Measurements from ENCODE around the gene CXCL12. TPM values are rescaled to one million over a fixed set of nuclear protein-coding genes. Genes with fewer than 3 reads are reported as not detected.

CXCL12 gene
- total RNA-seq (2021; ENCODE audit: unreplicated experiment): 0.82 TPM
- polyA plus RNA-seq (2012; ENCODE audit: insufficient read length): 0.78 TPM
- not detected for Bru-seq, nascent RNA
- BruChase-seq, experiment 1, labeled RNA remaining after a 2-hour chase: percentile 12 among the genes with signal in this experiment
- BruChase-seq, experiment 2, labeled RNA remaining after a 6-hour chase: percentile 10 among the genes with signal in this experiment
- long read RNA-seq, partial matches to known transcripts: 0 of 1 reads
- long read RNA-seq, other reads (novel, unspliced or antisense): 1 of 1 reads

GRCh38 chr10:44385026-44385695 lies at the start of gene CXCL12:
Gene CXCL12 (minus strand): TSS chr10:44385097. CDS start chr10:44385005, 92 bp downstream.
- H3K27ac ChIP-seq (ENCODE audit: low read length): no peak within 1 kb of the TSS
- BruUV-seq (replicated peaks): no TSS peak
- DNase-seq (ENCODE audit: low read depth, low spot score): no peak
- POLR2A ChIA-PET: interaction anchor here (0.7 kb wide), 1 partner anchor 348 kb away, joined by 6 read pairs; no protein-coding TSS in a partner anchor
- no peak for TF ChIP-seq POLR2AphosphoS5 (IDR thresholded peaks at IDR 0.05; ENCODE audit: low read depth, low read length)
- no peak for TF ChIP-seq SIN3A (IDR thresholded peaks at IDR 0.05; ENCODE audit: borderline replicate concordance, insufficient read depth, low read depth, low read length)
- no peak for TF ChIP-seq TCF7L2 (IDR thresholded peaks at IDR 0.05; ENCODE audit: low read depth, low read length)
- no peak for TF ChIP-seq REST (IDR thresholded peaks at IDR 0.05; ENCODE audit: insufficient read depth in 1 of 2, low read depth in 2 of 2, low read length in 1 of 2)
- no peak for TF ChIP-seq CTCF (IDR thresholded peaks at IDR 0.05)
- H3K36me3 ChIP-seq (ENCODE audit: control insufficient read depth, insufficient read depth, low read length): no peaks in the 10 kb centered on the region
- CTCF ChIA-PET: interaction anchor here (0.5 to 2.0 kb wide), 2 partner anchors 696 to 697 kb away, joined by 4 to 6 read pairs; no protein-coding TSS in a partner anchor
- in situ Hi-C loops (cut with HindIII; ENCODE audit: low pct_unique_long_range_greater_than_20kb, low sequenced_read_pairs) (no loop called here), intact Hi-C loops (cut with micrococcal nuclease; ENCODE audit: unreplicated experiment) (loop anchor here (1.0 to 10.0 kb wide), 3 partner anchors 70 to 714 kb away; no protein-coding TSS in a partner anchor)
- H3K4me3 ChIP-seq (ENCODE audit: low read depth in 2 of 2, low read length in 2 of 2): peak within 1 kb of the TSS; percentile 25 to 30
- peak; percentile 31 for ATAC-seq
- H3K9me3 ChIP-seq (ENCODE audit: control insufficient read depth, insufficient read depth, low read depth, low read length): no peaks in the 10 kb centered on the region
- H3K27me3 ChIP-seq (ENCODE audit: control insufficient read depth, insufficient read depth, low read length): peaks cover 26% of the 10 kb centered on the region
- no peaks in the 10 kb centered on the region for H3K4me1 ChIP-seq (ENCODE audit: control insufficient read depth, insufficient read depth, low read length)

GRCh38 chr10:44427479-44427878 lies 42.6 kb upstream of the CXCL12 start:
- ChIA-PET CTCF (no interaction called here), POLR2A (no interaction called here)
- TF ChIP-seq CTCF (IDR thresholded peaks at IDR 0.05) (no peak), REST (IDR thresholded peaks at IDR 0.05; ENCODE audit: insufficient read depth in 1 of 2, low read depth in 2 of 2, low read length in 1 of 2) (no peak), TCF7L2 (IDR thresholded peaks at IDR 0.05; ENCODE audit: low read depth, low read length) (no peak), POLR2AphosphoS5 (IDR thresholded peaks at IDR 0.05; ENCODE audit: low read depth, low read length) (no peak), SIN3A (IDR thresholded peaks at IDR 0.05; ENCODE audit: borderline replicate concordance, insufficient read depth, low read depth, low read length) (no peak)
- no peaks in the 10 kb centered on the region for H3K9me3 ChIP-seq (ENCODE audit: control insufficient read depth, insufficient read depth, low read depth, low read length)
- no peak overlapping the region for H3K27ac ChIP-seq (ENCODE audit: low read length)
- no peaks in the 10 kb centered on the region for H3K36me3 ChIP-seq (ENCODE audit: control insufficient read depth, insufficient read depth, low read length)
- H3K27me3 ChIP-seq (ENCODE audit: control insufficient read depth, insufficient read depth, low read length): no peaks in the 10 kb centered on the region
- H3K4me1 ChIP-seq (ENCODE audit: control insufficient read depth, insufficient read depth, low read length): no peaks in the 10 kb centered on the region
- BruUV-seq (replicated peaks): no TSS peak
- no peak overlapping the region for H3K4me3 ChIP-seq (ENCODE audit: low read depth in 2 of 2, low read length in 2 of 2)
- DNase-seq (ENCODE audit: low read depth, low spot score) (no peak), ATAC-seq (no peak)
- in situ Hi-C loops (cut with HindIII; ENCODE audit: low pct_unique_long_range_greater_than_20kb, low sequenced_read_pairs) (no loop called here), intact Hi-C loops (cut with micrococcal nuclease; ENCODE audit: unreplicated experiment) (no loop called here)
